ENCODE data around the gene MXD4.
"Not testable (repeated sequence)": the region's sequence is repeated elsewhere in the genome, so short reads cannot be mapped to it uniquely, and the experiment has no call there.

The MXD4 gene

GRCh38 chr4:2291705-2292645 is 30.1 kb upstream of the MXD4 start:
- DNase-seq: no peak

GRCh38 chr4:2290974-2291704 is 29.2 kb upstream of the MXD4 start:
- peak; percentile 13 for DNase-seq

DNA sequence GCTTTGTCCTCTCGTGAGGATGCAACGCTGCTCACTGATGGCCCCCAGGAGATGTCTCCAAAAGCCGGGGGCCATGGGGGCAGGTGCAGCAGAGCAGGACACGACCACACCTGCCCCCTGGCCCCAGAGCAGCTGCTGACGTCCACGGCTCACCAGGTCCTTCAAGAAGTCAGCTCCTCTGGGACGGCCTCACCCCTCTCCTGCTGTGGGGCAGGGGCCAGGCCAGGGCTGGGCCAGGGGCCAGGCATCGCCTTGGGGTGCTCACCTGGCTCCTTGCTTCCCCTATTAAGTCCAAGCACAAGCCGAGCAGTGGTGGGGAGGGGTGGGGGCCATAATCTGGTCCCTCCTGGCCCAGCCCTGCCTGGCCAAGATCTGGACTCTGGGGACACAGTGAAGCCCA is 28.6 kb upstream of the MXD4 start:
- no peak for DNase-seq

- DNase-seq: no peak
These were observed 28.0 kb upstream of the MXD4 start for GRCh38 chr4:2289955-2290333.

DNA sequence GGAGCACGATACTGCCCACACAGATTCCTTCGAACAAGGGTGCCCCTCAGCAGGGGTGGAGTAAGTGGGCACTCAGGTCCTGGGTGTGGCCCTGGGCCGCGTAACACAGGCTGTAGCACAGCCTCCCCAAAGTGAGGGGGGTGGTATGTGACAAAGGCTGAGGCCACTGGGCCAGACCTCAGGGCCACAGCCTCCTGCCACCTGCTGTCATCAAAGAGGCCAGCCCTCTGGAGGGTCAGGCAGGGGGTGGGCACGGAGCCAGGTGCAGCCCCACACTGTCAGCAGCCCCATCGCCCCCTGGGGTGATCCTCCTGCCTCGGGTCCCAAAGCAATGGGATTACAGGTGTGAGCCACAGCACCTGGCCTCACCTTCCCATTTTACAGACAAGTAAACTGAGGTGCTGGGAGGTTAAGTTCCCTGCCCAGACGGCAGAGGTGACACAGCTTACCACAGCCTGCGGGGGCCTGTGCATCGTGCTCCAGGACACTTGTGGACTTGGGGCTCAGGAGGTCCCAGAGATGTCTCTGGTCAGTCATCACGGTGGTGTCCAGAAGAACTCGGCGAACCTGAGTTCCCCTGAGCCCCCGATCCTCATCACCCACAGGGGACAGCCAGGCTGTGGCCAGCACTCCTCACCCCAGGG is 27.5 kb upstream of the MXD4 start:
- DNase-seq: no peak

GRCh38 chr4:2288051-2288541 is 26.2 kb upstream of the MXD4 start:
- DNase-seq: no peak

DNA sequence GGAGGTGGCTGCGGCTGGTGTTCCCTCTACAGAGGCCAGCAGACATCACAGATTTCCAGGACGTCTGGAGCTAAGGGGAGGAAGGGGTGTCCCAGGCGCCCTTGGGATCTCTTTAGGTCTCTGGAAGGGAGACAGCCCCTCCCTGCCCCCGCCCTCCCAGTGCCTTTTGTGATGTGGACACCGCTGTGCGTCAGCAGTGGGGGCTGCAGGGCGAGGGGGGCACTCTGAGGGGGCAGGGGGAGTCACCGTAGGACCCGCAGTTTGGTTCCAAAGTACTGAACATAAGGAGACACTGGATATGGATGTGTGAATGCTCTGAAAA is 25.6 kb upstream of the MXD4 start:
- no peak for DNase-seq

DNA sequence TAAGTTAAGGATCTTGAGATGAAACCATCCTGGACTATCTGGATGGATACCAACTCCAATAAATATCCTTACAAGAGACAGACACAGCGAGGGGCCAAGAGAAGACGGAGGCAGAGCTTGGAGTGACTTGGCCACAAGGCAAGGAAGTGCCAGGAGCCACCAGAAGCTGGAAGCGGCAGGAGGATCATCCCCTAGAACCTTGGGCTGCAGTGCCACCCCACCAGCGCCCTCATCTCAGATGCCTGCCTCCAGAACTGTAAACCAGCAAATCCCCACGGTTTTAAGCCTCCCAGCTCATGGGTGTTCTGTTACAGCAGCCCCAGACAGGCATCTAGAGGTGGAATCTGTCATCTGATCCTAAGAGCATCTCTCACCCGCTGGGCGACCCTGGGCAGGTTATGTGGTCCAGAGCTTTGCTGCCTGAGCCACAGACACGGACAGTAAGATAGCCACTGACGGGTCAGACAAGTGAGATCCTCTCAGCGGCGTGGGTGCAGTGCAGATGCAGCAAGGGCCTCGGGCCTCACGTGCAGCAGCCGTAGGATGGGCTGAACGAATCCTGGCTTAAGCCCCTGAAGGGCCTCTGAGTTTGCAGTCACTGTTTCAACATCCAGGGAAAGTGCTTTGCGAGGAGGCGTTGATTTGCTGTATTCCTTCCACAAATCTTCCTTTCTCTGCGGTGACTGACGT is 25.1 kb upstream of the MXD4 start:
- DNase-seq: no peak

GRCh38 chr4:2285613-2286381 is 23.9 kb upstream of the MXD4 start:
- no peak for DNase-seq

DNA sequence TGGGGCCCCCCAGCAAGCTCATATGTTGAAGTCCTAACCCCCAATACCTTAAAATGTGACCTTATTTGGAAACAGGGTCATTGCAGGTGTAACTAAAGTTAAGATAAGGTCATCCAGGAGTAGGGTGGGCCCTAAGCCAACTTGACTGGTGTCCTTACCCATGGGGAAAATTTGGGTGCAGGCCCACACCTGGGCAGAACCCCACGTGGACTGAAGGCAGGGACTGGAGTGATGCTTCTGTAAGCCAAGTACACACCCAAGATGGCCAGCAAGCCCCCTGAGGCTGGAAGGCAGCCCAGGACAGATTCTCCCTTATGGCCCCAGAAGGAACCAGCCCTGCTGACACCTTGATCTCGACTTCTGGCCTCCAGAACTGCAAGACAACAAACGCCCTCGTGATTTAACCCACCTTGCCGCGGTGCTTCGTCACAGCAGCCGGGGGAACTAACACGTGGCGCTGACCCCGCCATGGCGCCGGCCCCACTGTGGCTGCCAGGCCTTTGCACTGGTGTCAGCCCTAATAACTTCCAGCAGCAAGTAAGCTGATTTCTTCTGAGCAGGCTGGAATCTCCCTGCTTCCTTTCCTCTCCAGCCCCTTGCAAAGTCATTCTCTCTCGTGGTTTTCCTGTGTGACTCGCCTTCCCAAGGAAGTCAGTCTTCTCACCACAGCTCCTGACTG is 23.2 kb upstream of the MXD4 start:
- DNase-seq: no peak

DNA sequence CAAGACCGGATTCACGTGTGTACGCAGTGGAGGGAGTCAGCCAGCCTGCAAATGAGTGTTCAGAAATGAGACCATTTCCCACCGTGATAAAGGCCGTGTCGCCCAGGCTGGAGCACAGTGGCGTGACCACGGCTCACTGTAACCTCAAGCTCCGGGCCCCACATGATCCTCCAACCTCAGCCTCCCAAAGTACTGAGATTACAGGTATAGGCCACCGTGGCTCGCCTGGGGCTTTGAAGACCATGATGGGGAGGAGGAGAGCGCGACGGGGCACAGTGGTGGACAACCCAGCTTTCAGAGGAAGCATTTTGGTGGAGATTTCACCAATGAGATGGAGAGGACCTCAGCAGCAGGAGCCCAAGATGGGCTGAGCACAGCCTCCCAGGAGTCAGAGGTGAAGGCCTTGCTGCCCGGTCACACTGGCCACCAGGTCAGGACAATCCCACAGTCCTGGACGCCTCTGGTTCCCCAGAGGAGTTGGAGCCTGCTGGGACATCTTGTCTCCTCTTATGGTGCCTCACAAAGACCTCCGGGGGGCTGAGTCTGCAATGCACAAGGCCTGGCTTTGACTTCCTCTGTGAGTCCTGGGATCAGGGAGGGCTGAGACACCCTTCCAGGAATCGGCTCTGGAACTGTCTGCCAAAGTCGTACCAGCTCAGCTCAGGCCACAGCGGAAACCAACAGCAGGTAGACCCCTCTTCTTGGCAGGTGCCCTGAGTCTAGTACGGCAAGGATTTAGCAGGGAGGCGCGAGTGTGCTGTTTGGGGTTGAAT is 22.4 kb upstream of the MXD4 start:
- no peak for DNase-seq

DNA sequence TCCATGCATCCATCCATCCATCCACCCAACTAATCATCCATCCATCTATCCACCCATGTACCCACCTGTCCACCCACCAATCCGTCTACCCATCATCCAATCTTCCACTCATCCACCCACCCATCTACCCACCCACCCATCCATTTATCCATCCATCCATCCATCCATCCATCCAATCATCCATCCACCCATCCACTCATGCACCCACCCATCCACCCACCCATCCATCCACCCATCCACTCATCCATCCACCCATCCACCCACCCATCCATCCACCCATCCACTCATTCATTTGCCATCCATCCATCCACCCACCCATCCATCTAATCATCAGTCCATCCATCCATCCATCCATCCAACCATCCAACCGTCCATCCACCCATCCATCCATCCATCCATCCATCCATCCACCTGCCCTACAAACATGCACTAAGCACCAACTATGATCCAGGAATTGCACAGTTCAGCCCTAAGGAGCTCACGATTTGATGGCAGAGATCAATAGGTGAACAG is 21.3 kb upstream of the MXD4 start:
- no peak for DNase-seq

DNA sequence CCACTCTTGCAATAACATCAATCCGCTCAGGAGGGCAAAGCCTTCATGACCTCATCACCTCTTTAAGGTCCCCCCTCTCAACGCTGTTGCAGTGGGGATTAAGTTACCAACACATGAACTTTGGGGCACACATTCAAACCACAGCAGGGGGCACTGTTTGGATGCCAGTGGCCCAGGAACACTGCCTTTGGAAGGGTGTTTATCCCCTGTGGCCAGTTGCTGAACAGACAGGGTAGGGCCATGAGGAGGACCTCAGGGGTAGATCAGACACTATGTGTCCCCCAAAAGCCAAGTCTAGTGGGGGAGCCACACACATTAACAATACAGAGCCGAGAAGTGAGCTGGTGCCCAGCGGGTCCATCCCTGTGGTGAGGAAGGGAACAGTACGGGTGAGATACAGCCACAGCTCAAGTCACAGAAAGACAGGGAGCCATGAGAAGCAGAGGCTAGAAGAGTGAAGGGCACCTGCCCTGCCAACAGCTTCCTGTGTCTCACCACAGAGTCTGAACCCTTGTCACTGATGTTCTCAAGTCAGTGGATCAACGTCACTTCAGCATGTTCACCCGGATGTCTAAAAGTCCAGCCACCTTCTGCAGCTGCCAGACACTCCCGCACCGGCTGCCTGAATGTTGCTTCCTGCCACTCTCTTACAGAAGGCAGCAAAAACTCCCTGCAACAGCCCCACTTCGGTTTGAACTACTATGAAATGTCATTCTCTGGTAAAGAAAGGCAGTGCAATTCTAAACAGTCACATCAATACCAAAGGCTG is 19.9 kb upstream of the MXD4 start:
- DNase-seq: peak; percentile 40

DNA sequence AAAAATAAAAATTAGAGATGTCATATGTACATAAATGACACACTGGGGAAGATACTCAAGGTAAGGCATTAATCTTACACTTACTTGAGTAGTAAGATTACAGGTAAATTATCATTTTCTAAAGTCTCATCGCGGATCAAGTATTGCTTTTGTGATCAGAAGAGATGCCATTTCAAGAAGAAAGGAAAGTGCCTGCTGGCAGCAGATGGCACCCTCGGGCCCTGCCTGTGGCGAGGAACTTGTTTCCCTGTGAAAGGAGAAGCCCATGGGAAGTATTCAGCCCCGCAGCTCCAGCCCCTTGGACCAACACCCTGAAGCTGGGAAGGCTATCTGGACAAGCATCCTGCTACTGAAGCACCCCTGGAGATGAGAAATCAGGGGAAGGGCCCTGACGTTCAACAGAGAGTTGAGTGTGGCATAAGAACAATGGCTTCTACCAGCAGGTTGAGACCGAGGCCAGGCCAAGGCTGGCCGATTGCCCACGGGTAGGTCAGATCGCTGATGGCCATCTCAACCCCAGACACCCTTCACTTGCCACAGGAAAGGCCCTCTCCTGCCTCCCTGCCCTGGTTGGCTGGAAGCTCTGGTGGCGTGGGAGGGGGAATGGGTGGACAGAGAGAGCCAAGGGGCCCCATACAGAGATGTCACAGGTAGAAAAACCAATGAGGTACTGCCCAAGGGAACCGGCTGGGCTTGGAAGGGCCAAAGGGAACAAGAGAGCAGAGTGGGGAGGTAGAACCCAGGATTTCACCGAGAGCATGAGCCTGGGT is 18.8 kb upstream of the MXD4 start:
- no peak for DNase-seq

DNA sequence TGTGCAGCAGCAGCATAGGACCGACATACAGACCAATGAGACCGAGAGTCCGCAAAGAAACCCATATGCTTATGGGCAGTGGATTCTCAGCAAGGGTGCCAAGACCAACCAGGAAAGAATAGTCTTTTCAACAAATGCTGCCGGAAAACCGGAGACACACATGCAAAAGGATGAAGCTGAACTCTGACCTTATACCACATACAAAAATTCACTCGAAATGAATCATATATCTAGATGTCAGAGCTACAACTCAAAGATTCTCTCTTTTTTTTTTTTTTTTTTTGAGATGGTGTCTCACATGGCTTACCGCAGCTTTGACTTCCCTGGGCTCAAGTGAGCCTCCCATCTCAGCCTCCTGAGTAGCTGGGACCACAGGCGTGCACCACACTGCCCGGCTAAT is 16.0 kb upstream of the MXD4 start:
- no peak for DNase-seq

GRCh38 chr4:2276581-2277325 is 14.8 kb upstream of the MXD4 start:
- no peak for DNase-seq

GRCh38 chr4:2275546-2276251 is 13.8 kb upstream of the MXD4 start:
- no peak for DNase-seq

- not testable (repeated sequence) for DNase-seq
These were observed 13.1 kb upstream of the MXD4 start for GRCh38 chr4:2275044-2275397.
